ENCODE measurements around the gene OR8G1. TPM values are rescaled to one million over a fixed set of nuclear protein-coding genes. Genes with fewer than 3 reads are reported as not detected.

OR8G1 gene
- polyA plus RNA-seq, 4 donors, result not detected

GRCh38 chr11:124297921-124298320, 57.0 kb downstream of the OR8G1 start:
- no peaks in the 10 kb centered on the region for H3K27me3 ChIP-seq (ENCODE audit: control insufficient read depth in 3 of 3, insufficient read depth in 3 of 3, low read length in 3 of 3)
- FAIRE-seq (no peak), DNase-seq (no peak)
- H3K27ac ChIP-seq (ENCODE audit: low read depth in 1 of 3, low read length in 2 of 3), result no peak overlapping the region
- no peaks in the 10 kb centered on the region for H3K36me3 ChIP-seq (ENCODE audit: control insufficient read depth in 3 of 3, insufficient read depth in 2 of 3, low read depth in 1 of 3, low read length in 3 of 3)
- WGBS, 3 donors, result 83 to 85% (median 83%) methylated on average over 4 of the region's 4 CpGs
- no peaks in the 10 kb centered on the region for H3K4me1 ChIP-seq (ENCODE audit: control insufficient read depth in 3 of 3, insufficient read depth in 2 of 3, low read depth in 1 of 3, low read length in 2 of 3)
- H3K9me3 ChIP-seq (ENCODE audit: control insufficient read depth in 2 of 2, insufficient read depth in 1 of 2, low read depth in 1 of 2, low read length in 1 of 2), result no peaks in the 10 kb centered on the region
- H3K4me3 ChIP-seq (ENCODE audit: low read depth in 1 of 3, low read length in 3 of 3), result no peak overlapping the region

DNA sequence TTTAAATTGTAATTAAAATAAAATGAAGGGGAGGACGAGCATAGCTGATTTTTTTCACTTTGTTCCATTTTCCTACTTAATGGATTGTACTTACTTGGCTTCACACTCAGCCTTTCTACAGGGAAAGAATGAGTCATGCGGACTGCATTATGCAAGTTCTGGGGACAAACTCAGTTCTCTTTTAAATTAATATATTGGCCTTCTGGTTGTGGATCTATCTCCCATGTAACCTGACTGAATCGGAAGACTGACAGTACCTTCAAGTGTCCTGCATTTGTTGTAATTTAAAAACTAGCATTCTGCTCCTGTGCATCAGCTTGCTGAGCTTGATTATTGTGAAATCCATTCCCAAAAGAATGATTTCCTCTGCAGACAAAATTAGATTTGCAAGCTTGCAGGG, 60.7 kb downstream of the OR8G1 start:
- FAIRE-seq, result no peak
- no peaks in the 10 kb centered on the region for H3K4me1 ChIP-seq (ENCODE audit: control insufficient read depth in 3 of 3, insufficient read depth in 2 of 3, low read depth in 1 of 3, low read length in 2 of 3)
- no peak overlapping the region for H3K4me3 ChIP-seq (ENCODE audit: low read depth in 1 of 3, low read length in 3 of 3)
- 59 to 78% (median 75%) methylated on average over 3 of the region's 3 CpGs for WGBS, 3 donors
- no peak for DNase-seq
- H3K9me3 ChIP-seq (ENCODE audit: control insufficient read depth in 2 of 2, insufficient read depth in 1 of 2, low read depth in 1 of 2, low read length in 1 of 2), result no peaks in the 10 kb centered on the region
- H3K27me3 ChIP-seq (ENCODE audit: control insufficient read depth in 3 of 3, insufficient read depth in 3 of 3, low read length in 3 of 3), result no peaks in the 10 kb centered on the region
- H3K36me3 ChIP-seq (ENCODE audit: control insufficient read depth in 3 of 3, insufficient read depth in 2 of 3, low read depth in 1 of 3, low read length in 3 of 3), result no peaks in the 10 kb centered on the region
- H3K27ac ChIP-seq (ENCODE audit: low read depth in 1 of 3, low read length in 2 of 3), result no peak overlapping the region

DNA sequence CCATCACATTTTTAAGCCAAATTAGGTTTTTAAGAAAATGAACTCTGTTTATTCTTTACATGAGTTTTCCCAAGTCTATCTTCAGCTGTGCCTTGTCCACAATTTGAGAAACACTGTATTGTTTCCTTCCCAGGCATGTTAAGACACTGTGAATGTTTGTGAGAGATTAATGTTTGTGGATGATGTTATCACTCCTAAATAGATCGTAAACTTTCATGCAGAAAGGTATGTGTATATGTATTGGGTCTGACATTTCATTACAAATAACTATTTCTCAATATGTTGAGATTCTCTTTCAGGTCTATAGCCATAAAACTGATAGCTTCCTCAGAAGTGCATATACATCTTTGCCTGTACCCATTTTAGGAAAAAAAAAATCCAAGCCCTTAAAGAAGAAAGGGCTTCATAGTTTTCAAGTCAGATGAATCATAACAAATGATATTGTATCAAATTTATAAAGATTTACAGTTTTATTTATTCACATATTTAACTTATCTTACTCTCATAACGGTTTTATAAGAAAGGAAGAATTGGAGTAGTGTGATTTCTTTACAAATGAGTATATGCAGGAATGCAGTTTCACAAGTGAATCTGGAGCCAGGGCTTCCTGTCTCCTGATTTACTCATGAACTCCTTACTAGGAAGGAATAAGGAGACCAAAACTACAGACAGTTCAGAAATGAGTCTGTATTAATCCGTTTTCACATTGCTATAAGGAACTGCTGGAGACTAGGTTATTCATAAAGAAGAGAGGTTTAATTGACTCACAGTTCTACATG, 61.6 kb downstream of the OR8G1 start:
- 40 to 44% (median 43%) methylated on average over 3 of the region's 3 CpGs for WGBS, 3 donors
- Histone ChIP-seq H3K36me3 (ENCODE audit: control insufficient read depth in 3 of 3, insufficient read depth in 2 of 3, low read depth in 1 of 3, low read length in 3 of 3) (no peaks in the 10 kb centered on the region), H3K4me3 (ENCODE audit: low read depth in 1 of 3, low read length in 3 of 3) (no peak overlapping the region), H3K27me3 (ENCODE audit: control insufficient read depth in 3 of 3, insufficient read depth in 3 of 3, low read length in 3 of 3) (no peaks in the 10 kb centered on the region), H3K9me3 (ENCODE audit: control insufficient read depth in 2 of 2, insufficient read depth in 1 of 2, low read depth in 1 of 2, low read length in 1 of 2) (no peaks in the 10 kb centered on the region), H3K27ac (ENCODE audit: low read depth in 1 of 3, low read length in 2 of 3) (no peak overlapping the region), H3K4me1 (ENCODE audit: control insufficient read depth in 3 of 3, insufficient read depth in 2 of 3, low read depth in 1 of 3, low read length in 2 of 3) (no peaks in the 10 kb centered on the region)
- no peak for DNase-seq
- FAIRE-seq, result no peak

Other genes with a start within 250 kb of the OR8G1 start
- not detected for gene OR10G6, start 245.9 kb upstream of the OR8G1 start, polyA plus RNA-seq
- not detected for gene OR10G4, start 228.1 kb upstream of the OR8G1 start, polyA plus RNA-seq
- gene OR10G9, start 218.1 kb upstream of the OR8G1 start, polyA plus RNA-seq, result not detected
- not detected for gene OR10G8, start 214.3 kb upstream of the OR8G1 start, polyA plus RNA-seq
- gene OR10G7, start 199.8 kb upstream of the OR8G1 start, polyA plus RNA-seq, result not detected
- gene VWA5A, start 125.6 kb upstream of the OR8G1 start, polyA plus RNA-seq, result 10 to 100 TPM; 21.9 to 38.2 (median 28.7) TPM
- gene OR10D3, start 57.8 kb upstream of the OR8G1 start, polyA plus RNA-seq, result not detected
- not detected for gene OR8G5, start 15.3 kb downstream of the OR8G1 start, polyA plus RNA-seq
- gene OR8D1, start 72.9 kb downstream of the OR8G1 start, polyA plus RNA-seq, result not detected
- not detected for gene OR8D2, start 79.1 kb downstream of the OR8G1 start, polyA plus RNA-seq
- gene OR8B2, start 143.4 kb downstream of the OR8G1 start, polyA plus RNA-seq, result not detected
- not detected for gene OR8B3, start 157.9 kb downstream of the OR8G1 start, polyA plus RNA-seq
- not detected for gene OR8B4, start 183.8 kb downstream of the OR8G1 start, polyA plus RNA-seq
- gene OR8B8, start 204.6 kb downstream of the OR8G1 start, polyA plus RNA-seq, result not detected

All from small intestine (tissue), 7 donors.